Muscle layer of duodenum (tissue), 2 donors: ENCODE data around the gene UST.
"Not testable (repeated sequence)": the region's sequence is repeated elsewhere in the genome, so short reads cannot be mapped to it uniquely, and the experiment has no call there.

ENCODE experiments used
- H3K27ac ChIP-seq: one replicate; pipeline ENCODE4 v1.7.0; 2013; ENCODE audit warnings: mild to moderate bottlenecking, low read length
- H3K27me3 ChIP-seq: one replicate; pipeline ENCODE4 v1.7.0; 2013; ENCODE audit warnings: low read depth, mild to moderate bottlenecking, control low read depth, low read length
- H3K36me3 ChIP-seq, 2 donors: one replicate each; pipeline ENCODE4 v1.7.0; 2013; ENCODE audit warnings: low read length in 2 of 2, control low read depth in 1 of 2, mild to moderate bottlenecking in 1 of 2; ENCODE audit not compliant: insufficient read depth in 2 of 2, control insufficient read depth in 1 of 2
- H3K4me1 ChIP-seq, 2 donors: one replicate each; pipeline ENCODE4 v1.7.0; 2013; ENCODE audit warnings: low read length in 2 of 2, mild to moderate bottlenecking in 2 of 2, control low read depth in 1 of 2, moderate library complexity in 1 of 2; ENCODE audit not compliant: insufficient read depth in 2 of 2, control insufficient read depth in 1 of 2
- H3K4me3 ChIP-seq, 2 donors: one replicate each; pipeline ENCODE4 v1.7.0; 2013; ENCODE audit warnings: low read length in 2 of 2, low read depth in 1 of 2, mild to moderate bottlenecking in 1 of 2
- H3K9me3 ChIP-seq, 2 donors: one replicate each; pipeline ENCODE4 v1.7.0; 2013; ENCODE audit warnings: low read length in 2 of 2, control low read depth in 1 of 2, mild to moderate bottlenecking in 1 of 2; ENCODE audit not compliant: control insufficient read depth in 1 of 2
- donor health status: healthy.

UST gene

GRCh38 chr6:149037051-149037671, 290.3 kb downstream of the UST start:
- Histone ChIP-seq H3K4me3 (peak overlapping the region; percentile 1 to 37), H3K4me1 (peaks cover 0 to 8% of the 10 kb centered on the region in 2 donors), H3K36me3 (peaks cover 5% of the 10 kb centered on the region in 2 donors), H3K9me3 (no peaks in the 10 kb centered on the region), H3K27me3 (no peaks in the 10 kb centered on the region), H3K27ac (no peak overlapping the region)

DNA sequence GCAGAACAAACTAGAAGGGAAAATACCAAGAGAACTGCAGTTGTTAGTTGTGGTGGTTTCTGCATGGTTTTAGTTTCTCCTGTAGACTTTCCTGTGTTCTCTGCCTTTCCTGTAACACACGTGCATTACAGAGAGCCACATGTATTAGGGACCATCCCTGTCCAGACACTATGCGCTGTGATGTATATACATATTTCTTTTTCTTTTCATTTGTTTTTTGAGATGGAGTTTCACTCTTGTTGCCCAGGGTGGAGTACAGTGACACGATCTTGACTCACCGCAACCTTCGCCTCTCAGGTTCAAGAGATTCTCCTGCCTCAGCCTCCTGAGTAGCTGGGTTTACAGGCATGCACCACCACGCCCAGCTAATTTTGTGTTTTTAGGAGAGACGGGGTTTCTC, 292.2 kb downstream of the UST start:
- H3K4me1 ChIP-seq, H3K4me3 ChIP-seq, H3K9me3 ChIP-seq, H3K27me3 ChIP-seq, H3K27ac ChIP-seq, H3K36me3 ChIP-seq: not testable (repeated sequence)

DNA sequence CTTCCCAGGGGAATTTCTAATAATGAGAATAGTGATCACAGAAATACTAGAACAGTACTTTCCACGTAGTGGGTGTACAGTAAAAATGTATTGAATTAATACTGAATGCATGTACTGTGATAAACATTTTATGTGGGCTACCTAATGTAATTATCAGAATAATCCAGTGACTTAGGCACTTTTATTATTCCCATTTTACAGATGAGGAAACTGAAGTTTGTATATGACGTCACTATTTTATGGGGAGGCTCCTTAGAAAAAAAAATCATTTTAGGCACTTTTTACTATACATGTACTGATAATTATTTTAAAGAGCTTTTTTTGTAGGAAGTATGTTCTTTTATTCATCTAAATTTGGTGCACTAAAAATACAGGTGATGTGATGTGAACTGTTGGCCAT, 295.1 kb downstream of the UST start:
- Histone ChIP-seq H3K27me3 (no peaks in the 10 kb centered on the region), H3K4me3 (no peak overlapping the region), H3K27ac (no peak overlapping the region), H3K36me3 (peaks cover 0 to 5% of the 10 kb centered on the region in 2 donors), H3K4me1 (peaks cover 0 to 6% of the 10 kb centered on the region in 2 donors), H3K9me3 (no peaks in the 10 kb centered on the region)

GRCh38 chr6:149043476-149044130, 296.8 kb downstream of the UST start:
- no peaks in the 10 kb centered on the region for H3K9me3 ChIP-seq

GRCh38 chr6:149044528-149044927, 297.7 kb downstream of the UST start:
- H3K27me3 ChIP-seq, result no peaks in the 10 kb centered on the region
- H3K4me3 ChIP-seq, result no peak overlapping the region
- H3K27ac ChIP-seq, result no peak overlapping the region
- H3K36me3 ChIP-seq, result peaks cover 0 to 4% of the 10 kb centered on the region in 2 donors
- H3K4me1 ChIP-seq, result peaks cover 3 to 6% of the 10 kb centered on the region in 2 donors
- H3K9me3 ChIP-seq, result no peaks in the 10 kb centered on the region

More at GRCh38 chr6:149043476-149044130, 296.8 kb downstream of the UST start:
- Histone ChIP-seq H3K27me3 (no peaks in the 10 kb centered on the region), H3K4me3 (no peak overlapping the region), H3K27ac (no peak overlapping the region), H3K4me1 (peaks cover 3 to 6% of the 10 kb centered on the region in 2 donors), H3K36me3 (peaks cover 0 to 5% of the 10 kb centered on the region in 2 donors)

- no peaks in the 10 kb centered on the region for H3K9me3 ChIP-seq
- no peaks in the 10 kb centered on the region for H3K36me3 ChIP-seq
- no peaks in the 10 kb centered on the region for H3K27me3 ChIP-seq
- H3K4me3 ChIP-seq, result no peak overlapping the region
- H3K27ac ChIP-seq, result no peak overlapping the region
- H3K4me1 ChIP-seq, result peaks cover 3 to 6% of the 10 kb centered on the region in 2 donors
Measured at GRCh38 chr6:149045404-149045803, 298.6 kb downstream of the UST start.

DNA sequence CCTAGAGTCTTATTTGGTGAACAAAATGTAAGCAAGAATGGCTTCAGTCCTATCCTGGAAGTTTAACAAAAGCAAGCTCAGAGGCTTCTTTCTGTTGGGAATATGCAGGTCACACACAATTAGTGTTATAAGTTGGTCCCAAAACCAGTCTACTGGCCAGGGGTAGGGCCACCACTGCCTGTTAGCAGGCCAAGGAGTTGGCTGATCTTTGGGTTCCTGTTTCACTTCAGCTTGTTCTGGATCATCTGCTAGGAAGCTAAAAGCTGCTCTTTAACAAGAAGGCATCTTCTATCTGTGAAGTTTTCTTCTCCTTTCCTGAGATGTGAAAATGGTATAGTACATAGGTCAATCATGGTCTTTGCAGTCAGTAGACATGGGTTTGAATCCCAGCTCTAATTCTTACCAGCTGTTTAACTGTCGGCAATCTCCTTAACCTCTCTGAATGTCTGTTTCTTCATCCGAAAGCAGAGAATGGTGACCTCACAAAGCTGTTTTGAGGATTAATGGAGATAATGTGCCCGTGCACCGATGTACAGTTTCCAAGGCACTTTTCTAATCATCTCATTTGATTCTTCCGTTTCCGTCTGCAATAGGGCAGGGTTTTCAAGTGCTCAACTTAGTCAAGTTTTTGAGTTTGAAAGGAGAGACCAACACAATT, 299.5 kb downstream of the UST start:
- Histone ChIP-seq H3K27ac (no peak overlapping the region), H3K27me3 (no peaks in the 10 kb centered on the region), H3K36me3 (no peaks in the 10 kb centered on the region), H3K9me3 (no peaks in the 10 kb centered on the region), H3K4me3 (no peak overlapping the region), H3K4me1 (peaks cover 3 to 6% of the 10 kb centered on the region in 2 donors)

DNA sequence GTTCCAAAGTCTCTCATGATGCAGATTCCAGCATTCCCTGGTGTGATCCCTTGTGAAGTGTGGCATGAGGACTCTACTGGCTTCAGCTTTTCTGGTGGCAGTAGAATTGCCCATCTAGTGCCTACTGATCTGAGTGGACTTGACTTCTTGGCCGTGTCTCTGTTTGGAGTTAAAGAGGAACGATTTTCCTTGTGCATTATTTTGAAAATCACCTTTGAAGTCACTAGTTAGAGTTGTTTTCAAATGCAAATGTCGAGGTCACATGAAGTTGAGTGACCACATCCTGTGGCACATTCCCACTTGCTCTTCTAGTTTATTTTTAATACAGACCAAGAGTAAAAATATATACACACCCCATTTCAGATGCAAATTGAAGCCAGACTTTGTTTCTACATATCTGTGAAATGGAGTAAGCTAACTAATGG, 300.0 kb downstream of the UST start:
- Histone ChIP-seq H3K27ac (no peak overlapping the region), H3K4me3 (no peak overlapping the region), H3K9me3 (no peaks in the 10 kb centered on the region), H3K4me1 (peaks cover 3 to 6% of the 10 kb centered on the region in 2 donors), H3K36me3 (no peaks in the 10 kb centered on the region), H3K27me3 (no peaks in the 10 kb centered on the region)

DNA sequence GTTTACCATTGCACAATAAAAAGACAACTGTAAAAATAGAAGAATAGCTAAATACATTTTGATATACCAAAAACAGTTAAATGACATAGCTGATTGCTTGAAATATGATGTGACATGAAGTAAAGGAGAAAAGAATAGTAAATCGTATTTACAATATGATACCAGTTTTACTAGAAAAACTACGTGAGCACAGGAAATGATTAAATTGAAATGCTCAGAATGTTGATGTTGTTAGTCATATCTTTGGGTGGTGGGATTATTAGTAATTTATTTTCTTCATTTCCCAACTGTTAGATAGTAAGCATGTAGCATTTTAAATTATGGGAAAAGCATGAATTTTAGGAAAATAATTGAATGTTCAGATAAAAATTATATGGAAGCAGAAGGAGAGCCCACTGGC, 302.4 kb downstream of the UST start:
- H3K4me3 ChIP-seq, result no peak overlapping the region

GRCh38 chr6:149050160-149050559, 303.3 kb downstream of the UST start:
- H3K4me1 ChIP-seq, result peaks cover 3 to 6% of the 10 kb centered on the region in 2 donors
- H3K36me3 ChIP-seq, result no peaks in the 10 kb centered on the region
- no peak overlapping the region for H3K4me3 ChIP-seq
- no peaks in the 10 kb centered on the region for H3K9me3 ChIP-seq
- no peaks in the 10 kb centered on the region for H3K27me3 ChIP-seq
- H3K27ac ChIP-seq, result no peak overlapping the region

More for the DNA sequence above, 302.4 kb downstream of the UST start:
- H3K27ac ChIP-seq, result no peak overlapping the region
- H3K27me3 ChIP-seq, result no peaks in the 10 kb centered on the region
- no peaks in the 10 kb centered on the region for H3K36me3 ChIP-seq
- H3K4me1 ChIP-seq, result peaks cover 3 to 6% of the 10 kb centered on the region in 2 donors
- no peaks in the 10 kb centered on the region for H3K9me3 ChIP-seq

DNA sequence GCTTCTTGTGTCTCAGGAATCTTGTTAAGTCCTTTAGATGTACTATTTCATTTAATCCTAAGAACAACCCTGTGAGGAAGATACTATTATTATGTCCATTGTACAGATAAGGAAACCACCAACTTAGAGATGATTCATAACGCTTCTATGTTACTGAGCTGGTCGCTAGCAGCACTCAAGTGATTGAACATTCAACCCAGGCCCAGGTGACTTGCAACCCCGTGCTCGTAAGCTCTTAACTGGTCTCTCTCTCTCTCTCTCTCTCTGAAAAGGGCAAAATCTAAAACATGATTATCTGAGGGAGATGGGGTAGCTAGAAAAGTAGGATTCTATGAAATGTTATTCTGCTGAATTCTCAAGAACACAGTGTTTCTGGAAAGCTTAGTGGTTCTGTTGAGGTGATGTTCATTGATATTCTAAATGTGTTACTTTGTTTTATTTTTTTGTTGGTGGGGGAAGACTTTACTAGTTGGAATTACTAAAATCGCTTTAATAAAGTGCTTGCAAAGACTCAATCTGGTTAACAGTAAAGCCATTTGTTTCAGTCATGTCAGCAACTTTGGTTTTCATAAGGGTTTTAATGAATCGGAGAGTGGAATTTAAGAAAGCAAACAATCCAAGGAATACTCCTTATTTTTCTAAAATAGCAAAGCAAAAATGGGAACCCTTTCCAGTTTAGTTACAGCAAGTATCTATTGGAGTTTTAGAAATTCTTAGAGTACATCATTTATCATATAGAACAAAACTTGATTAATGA, 305.7 kb downstream of the UST start:
- H3K36me3 ChIP-seq, result no peaks in the 10 kb centered on the region
- H3K4me1 ChIP-seq, result peaks cover 0 to 3% of the 10 kb centered on the region in 2 donors
- H3K27me3 ChIP-seq, result no peaks in the 10 kb centered on the region
- no peak overlapping the region for H3K27ac ChIP-seq
- H3K9me3 ChIP-seq, result no peaks in the 10 kb centered on the region
- H3K4me3 ChIP-seq, result no peak overlapping the region
